ENCODE results near the gene ARHGAP35. TPM values are rescaled to one million over a fixed set of nuclear protein-coding genes. Genes with fewer than 3 reads are reported as not detected.

ARHGAP35 gene
- total RNA-seq, 6 experiments from 2014 or later = 33.5 to 54.4 (median 47.8) TPM

- H3K27ac ChIP-seq = peak overlapping the region in 2 of 3 donors; percentile 80 to 81
- H3K4me3 ChIP-seq = no peak overlapping the region
- DNase-seq (no peak), ATAC-seq (no peak)
- no peak for TF ChIP-seq POLR2A (IDR thresholded peaks at IDR 0.05)
- TF ChIP-seq, protein P1, sequence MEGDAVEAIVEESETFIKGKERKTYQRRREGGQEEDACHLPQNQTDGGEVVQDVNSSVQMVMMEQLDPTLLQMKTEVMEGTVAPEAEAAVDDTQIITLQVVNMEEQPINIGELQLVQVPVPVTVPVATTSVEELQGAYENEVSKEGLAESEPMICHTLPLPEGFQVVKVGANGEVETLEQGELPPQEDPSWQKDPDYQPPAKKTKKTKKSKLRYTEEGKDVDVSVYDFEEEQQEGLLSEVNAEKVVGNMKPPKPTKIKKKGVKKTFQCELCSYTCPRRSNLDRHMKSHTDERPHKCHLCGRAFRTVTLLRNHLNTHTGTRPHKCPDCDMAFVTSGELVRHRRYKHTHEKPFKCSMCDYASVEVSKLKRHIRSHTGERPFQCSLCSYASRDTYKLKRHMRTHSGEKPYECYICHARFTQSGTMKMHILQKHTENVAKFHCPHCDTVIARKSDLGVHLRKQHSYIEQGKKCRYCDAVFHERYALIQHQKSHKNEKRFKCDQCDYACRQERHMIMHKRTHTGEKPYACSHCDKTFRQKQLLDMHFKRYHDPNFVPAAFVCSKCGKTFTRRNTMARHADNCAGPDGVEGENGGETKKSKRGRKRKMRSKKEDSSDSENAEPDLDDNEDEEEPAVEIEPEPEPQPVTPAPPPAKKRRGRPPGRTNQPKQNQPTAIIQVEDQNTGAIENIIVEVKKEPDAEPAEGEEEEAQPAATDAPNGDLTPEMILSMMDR (IDR thresholded peaks at IDR 0.05) = no peak
- intact Hi-C loops (cut with DNase I) = no loop called here
- H3K9me3 ChIP-seq = no peaks in the 10 kb centered on the region
- 81% methylated on average over 7 of the region's 11 CpGs for WGBS (ENCODE audit: insufficient coverage, low coverage, low lambda C conversion rate, missing lambda C conversion rate)
- no peaks in the 10 kb centered on the region for H3K36me3 ChIP-seq
- no peaks in the 10 kb centered on the region for H3K27me3 ChIP-seq
- peaks cover 0 to 68% (median 17%) of the 10 kb centered on the region in 4 donors for H3K4me1 ChIP-seq
These were observed 31.7 kb downstream of the ARHGAP35 start for GRCh38 chr19:46892252-46893179.

DNA sequence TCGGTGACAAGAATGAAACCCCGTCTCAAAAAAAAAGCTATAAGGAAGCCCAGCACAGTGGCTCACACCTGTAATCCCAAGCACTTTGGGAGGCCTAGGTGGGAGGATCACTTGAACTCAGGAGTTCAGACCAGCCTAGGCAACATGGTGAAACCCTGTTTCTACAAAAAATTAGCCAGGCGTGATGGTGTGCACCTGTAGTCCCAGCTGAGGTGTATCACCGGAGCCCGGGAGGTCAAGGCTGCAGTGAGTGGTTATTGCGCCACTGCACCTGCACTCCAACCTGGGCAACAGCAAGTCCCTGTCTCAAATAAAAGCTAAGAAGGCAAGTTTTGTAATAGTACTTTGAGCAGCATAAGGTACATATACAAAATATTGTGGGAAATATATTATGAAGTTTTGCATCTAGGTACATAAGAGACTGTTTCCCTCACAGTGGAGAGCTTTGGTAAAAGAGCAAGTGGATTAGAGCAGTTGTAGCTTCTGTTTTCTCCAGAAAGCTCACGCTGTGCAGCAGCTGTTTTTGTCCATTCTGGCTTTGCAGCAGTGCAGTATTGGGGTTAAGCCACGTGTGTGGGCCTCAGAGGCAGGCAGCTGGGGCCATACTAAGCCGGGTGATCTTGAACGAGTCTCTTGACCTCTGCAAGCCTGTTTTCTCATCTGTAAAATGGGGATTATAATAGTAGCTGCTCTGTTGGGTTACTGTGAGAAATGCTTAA, 35.4 kb downstream of the ARHGAP35 start:
- intact Hi-C loops (cut with DNase I) = no loop called here
- Histone ChIP-seq H3K36me3 (no peaks in the 10 kb centered on the region), H3K4me3 (no peak overlapping the region), H3K9me3 (no peaks in the 10 kb centered on the region), H3K27ac (peak overlapping the region in 2 of 3 donors; percentile 32 to 69), H3K27me3 (no peaks in the 10 kb centered on the region), H3K4me1 (peaks cover 0 to 54% (median 7%) of the 10 kb centered on the region in 4 donors)
- DNase-seq = peak; percentile 65 to 85 (median 83)
- ATAC-seq = peak; percentile 85 to 89 (median 86)
- 40% methylated on average over 9 of the region's 10 CpGs for WGBS (ENCODE audit: insufficient coverage, low coverage, low lambda C conversion rate, missing lambda C conversion rate)
- no peak for TF ChIP-seq POLR2A (IDR thresholded peaks at IDR 0.05)

- no peak for TF ChIP-seq POLR2A (IDR thresholded peaks at IDR 0.05)
- TF ChIP-seq, protein P1 (IDR thresholded peaks at IDR 0.05) = no peak
- Histone ChIP-seq H3K4me1 (peaks cover 0 to 43% (median 11%) of the 10 kb centered on the region in 4 donors), H3K27me3 (no peaks in the 10 kb centered on the region), H3K36me3 (no peaks in the 10 kb centered on the region), H3K27ac (no peak overlapping the region), H3K9me3 (no peaks in the 10 kb centered on the region), H3K4me3 (no peak overlapping the region)
- 76% methylated on average over 5 of the region's 5 CpGs for WGBS (ENCODE audit: insufficient coverage, low coverage, low lambda C conversion rate, missing lambda C conversion rate)
- DNase-seq (no peak), ATAC-seq (peak in 2 of 4 donors; percentile 7 to 14)
- intact Hi-C loops (cut with DNase I) = no loop called here
These were observed 37.9 kb downstream of the ARHGAP35 start for GRCh38 chr19:46898731-46899130.

- TF ChIP-seq, protein P1 (IDR thresholded peaks at IDR 0.05) = no peak
- TF ChIP-seq POLR2A (IDR thresholded peaks at IDR 0.05) = no peak
- ATAC-seq (no peak), DNase-seq (no peak)
- H3K27ac ChIP-seq = no peak overlapping the region
- H3K9me3 ChIP-seq = no peaks in the 10 kb centered on the region
- intact Hi-C loops (cut with DNase I) = no loop called here
- H3K4me1 ChIP-seq = peaks cover 0 to 47% (median 11%) of the 10 kb centered on the region in 4 donors
- WGBS (ENCODE audit: insufficient coverage, low coverage, low lambda C conversion rate, missing lambda C conversion rate) = no CpG with 5 or more reads among the region's 5 CpGs
- no peaks in the 10 kb centered on the region for H3K36me3 ChIP-seq
- H3K27me3 ChIP-seq = no peaks in the 10 kb centered on the region
- H3K4me3 ChIP-seq = no peak overlapping the region
These were observed 39.5 kb downstream of the ARHGAP35 start for GRCh38 chr19:46900341-46900740.

Measured in right lobe of liver (tissue), 6 donors.